SK-N-SH (cell line): ENCODE measurements around the gene RFX1. TPM values are rescaled to one million over a fixed set of nuclear protein-coding genes. Genes with fewer than 3 reads are reported as not detected.

Source experiments
- CTCF ChIA-PET: fragments of 300-600, 350-600 bp; formaldehyde crosslinking; extraction: SDS; loops from one replicate; lab custom pipeline; 2021; lab: Yijun Ruan, JAX
- POLR2A ChIA-PET: fragments of 350-600 bp; sonication (Branson Sonifier 250); formaldehyde crosslinking; extraction: SDS; loops from one replicate; lab custom pipeline; 2020; ENCODE audit warnings: antibody characterized with exemption, inconsistent platforms; lab: Yijun Ruan, JAX
- DNase-seq: peaks from one replicate; pipeline ENCODE4 v3.0.0; 2012
- H2AFZ ChIP-seq: fragments of 200-600 bp; sonication (generic); 2 replicates; pipeline ENCODE4 v1.8.1; 2016; ENCODE audit warnings: antibody characterized with exemption, mild to moderate bottlenecking, low read depth
- H3F3A ChIP-seq: fragments of 200-600 bp; sonication (generic); replicated peaks from 2 replicates; pipeline ENCODE3; 2016; ENCODE audit warnings: antibody characterized with exemption, mild to moderate bottlenecking; ENCODE audit not compliant: insufficient read depth
- H3K27ac ChIP-seq, 2 experiments: fragments of 200-500 bp in 1 of 2; fragments of 200-600 bp in 1 of 2; sonication (Bioruptor generic) in 1 of 2; sonication (generic), shearing (Covaris generic) in 1 of 2; 2 replicates each; pipeline versions ENCODE4 v1.5.1 to v1.6.1; 2014 to 2016; ENCODE audit warnings: low read depth in 2 of 2, inconsistent platforms in 1 of 2, low read length in 1 of 2, mild to moderate bottlenecking in 1 of 2, mixed read lengths in 1 of 2
- H3K27me3 ChIP-seq: fragments of 200-600 bp; sonication (generic), shearing (Covaris generic); 2 replicates; pipeline ENCODE4 v1.6.1; 2016; ENCODE audit warnings: mixed run types; ENCODE audit not compliant: insufficient read depth
- H3K36me3 ChIP-seq, 2 experiments: fragments of 200-500 bp in 1 of 2; fragments of 200-600 bp in 1 of 2; sonication (Bioruptor generic) in 1 of 2; sonication (generic) in 1 of 2; replicated peaks in 1 of 2; 2 replicates each; pipeline versions ENCODE3 to v1.5.1; 2014 to 2016; ENCODE audit warnings: low read length in 1 of 2, mild to moderate bottlenecking in 1 of 2; ENCODE audit not compliant: insufficient read depth in 2 of 2, control insufficient read depth in 1 of 2
- H3K4me1 ChIP-seq, 2 experiments: fragments of 200-500 bp in 1 of 2; fragments of 200-600 bp in 1 of 2; sonication (Bioruptor generic) in 1 of 2; sonication (generic), shearing (Covaris generic) in 1 of 2; 2 replicates each; pipeline versions ENCODE4 v1.5.1 to v1.6.1; 2014 to 2016; ENCODE audit warnings: low read depth in 1 of 2, low read length in 1 of 2, mixed run types in 1 of 2; ENCODE audit not compliant: insufficient read depth in 2 of 2, control insufficient read depth in 1 of 2
- H3K4me2 ChIP-seq: fragments of 200-600 bp; sonication (generic), shearing (Covaris generic); 2 replicates; pipeline ENCODE4 v1.6.1; 2017; ENCODE audit warnings: mixed run types
- H3K4me3 ChIP-seq, 2 experiments: fragments of 200-500 bp in 1 of 2; fragments of 200-600 bp in 1 of 2; sonication (Bioruptor generic) in 1 of 2; sonication (generic), shearing (Covaris generic) in 1 of 2; 2 replicates each; pipeline versions ENCODE4 v1.5.1 to v1.8.1; 2014 to 2016; ENCODE audit warnings: low read depth in 2 of 2, inconsistent platforms in 1 of 2, low read length in 1 of 2, mild to moderate bottlenecking in 1 of 2, mixed read lengths in 1 of 2, moderate library complexity in 1 of 2
- H3K79me2 ChIP-seq: fragments of 200-600 bp; sonication (generic); 2 replicates; pipeline ENCODE4 v1.8.1; 2017; ENCODE audit warnings: mild to moderate bottlenecking; ENCODE audit not compliant: insufficient read depth
- H3K9ac ChIP-seq: fragments of 200-600 bp; sonication (generic); 2 replicates; pipeline ENCODE4 v1.6.1; 2017; ENCODE audit warnings: mixed run types
- H3K9me2 ChIP-seq: fragments of 200-600 bp; sonication (generic); 2 replicates; pipeline ENCODE4 v1.6.1; 2017; ENCODE audit warnings: mixed run types
- H3K9me3 ChIP-seq: fragments of 200-600 bp; sonication (generic); 2 replicates; pipeline ENCODE4 v1.6.1; 2017; ENCODE audit warnings: mixed run types, mild to moderate bottlenecking, moderate library complexity
- H4K20me1 ChIP-seq: fragments of 200-600 bp; sonication (generic); 2 replicates; pipeline ENCODE4 v1.6.1; 2017; ENCODE audit warnings: mild to moderate bottlenecking, mixed run types; ENCODE audit not compliant: insufficient read depth
- GATA2 ChIP-seq: sonication (generic); formaldehyde crosslinking; IDR thresholded peaks from 2 replicates; pipeline ENCODE4 v1.5.0; 2020; ENCODE audit warnings: mild to moderate bottlenecking, missing genetic modification reagents
- MXI1 ChIP-seq: IDR thresholded peaks from 2 replicates; pipeline ENCODE4 v1.6.1; 2012; ENCODE audit warnings: mild to moderate bottlenecking, low read depth, low read length, improper control_type of control experiment
- NFIC ChIP-seq: IDR thresholded peaks from 2 replicates; pipeline ENCODE4 v1.4.0; 2012; ENCODE audit warnings: borderline replicate concordance
- POLR2AphosphoS5 ChIP-seq: IDR thresholded peaks from 2 replicates; pipeline ENCODE4 v1.6.1; 2012; ENCODE audit warnings: low read depth, low read length
- RCOR1 ChIP-seq: fragments of 150-350 bp; IDR thresholded peaks from 2 replicates; pipeline ENCODE4 v1.6.1; 2017; ENCODE audit warnings: antibody characterized with exemption, low read length
- RFX5 ChIP-seq: IDR thresholded peaks from 2 replicates; pipeline ENCODE4 v1.6.1; 2012; ENCODE audit warnings: mild to moderate bottlenecking, improper control_type of control experiment, low read length
- SIN3A ChIP-seq: IDR thresholded peaks from 2 replicates; pipeline ENCODE4 v1.6.1; 2012; ENCODE audit warnings: low read depth, mild to moderate bottlenecking, low read length, moderate library complexity, borderline replicate concordance
- TCF12 ChIP-seq: IDR thresholded peaks from 2 replicates; pipeline ENCODE4 v1.4.0; 2012
- WGBS: methylation state at CpG from one replicate; pipeline ENCODE4 v1.1.6; 2017; ENCODE audit warnings: low lambda C conversion rate; 5-methylcytosine and 5-hydroxymethylcytosine counted together
- polyA plus RNA-seq, 3 experiments: library from polyadenylated mRNA; depleted of rRNA; stranded (reverse); fragments of >200 nt; gene quantifications; 2 replicates each; pipeline ENCODE4 v1.2.3, GENCODE V29; 2012
- TF ChIP-seq, protein P1 (sequence below): IDR thresholded peaks from 2 replicates; pipeline ENCODE4; 2012
- TF ChIP-seq, protein P2 (sequence below): fragments of 200-600 bp; sonication (generic); IDR thresholded peaks from 2 replicates; pipeline ENCODE4 v1.6.1; 2017; ENCODE audit warnings: antibody characterized with exemption, mild to moderate bottlenecking, moderate library complexity
- TF ChIP-seq, protein P3 (sequence below): IDR thresholded peaks from 2 replicates; pipeline ENCODE4 v1.4.0; 2012; ENCODE audit warnings: low read depth
- TF ChIP-seq, protein P4 (sequence below): IDR thresholded peaks from 2 replicates; pipeline ENCODE4 v1.4.0; 2012; ENCODE audit warnings: low read depth, borderline replicate concordance
- TF ChIP-seq, protein P5 (sequence below): fragments of 150-350 bp; IDR thresholded peaks from 2 replicates; pipeline ENCODE4 v1.6.1; 2016; ENCODE audit warnings: mild to moderate bottlenecking, low read depth, low read length
- TF ChIP-seq, protein P6 (sequence below): fragments of 150-350 bp; IDR thresholded peaks from 2 replicates; pipeline ENCODE4 v1.6.1; 2017; ENCODE audit warnings: antibody characterized with exemption, low read length, low read depth, borderline replicate concordance

The RFX1 gene
- polyA plus RNA-seq, 1 of the 3 experiments (the other 2 are of a cell fraction), result 1.5 TPM

DNA sequence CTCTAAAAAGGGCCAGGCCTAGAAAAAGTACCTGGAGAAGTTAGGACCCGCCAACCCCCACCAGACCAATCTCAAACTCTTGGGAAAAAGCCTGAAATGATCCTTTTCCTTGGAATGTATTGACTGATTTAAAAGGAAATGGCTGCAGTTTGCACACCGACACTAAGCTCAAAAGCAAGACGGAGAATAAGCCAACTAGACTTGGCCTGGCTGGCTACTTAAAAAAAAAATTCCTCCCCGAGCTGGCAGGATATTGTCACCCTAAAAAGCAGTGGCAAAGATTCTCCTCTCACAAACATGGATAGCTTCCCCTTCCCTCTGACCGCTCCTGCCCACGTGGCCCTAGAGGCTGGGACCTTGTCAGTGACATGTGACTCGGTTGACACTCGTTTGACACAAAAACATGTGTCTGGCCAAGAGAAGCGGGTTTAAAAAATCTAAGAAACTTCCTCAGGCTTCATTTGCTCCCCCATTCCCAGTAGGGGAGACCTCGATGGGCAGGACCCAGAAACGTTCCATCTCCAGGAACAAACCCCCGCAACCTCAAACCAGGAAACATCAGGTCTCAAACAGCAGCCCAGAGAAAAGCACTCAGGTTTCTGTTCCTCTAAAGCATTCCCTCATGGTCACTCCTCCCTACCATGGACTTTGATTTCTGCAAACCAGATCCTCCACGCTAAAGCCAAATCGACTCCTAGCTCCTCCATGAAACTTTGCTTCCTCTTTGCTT is 1.3 kb downstream of the RFX1 start:
- H2AFZ ChIP-seq, result no peak overlapping the region
- H3K9me3 ChIP-seq, result no peaks in the 10 kb centered on the region
- no peak overlapping the region for H3K9ac ChIP-seq
- no peaks in the 10 kb centered on the region for H4K20me1 ChIP-seq
- 0 out of 4 replicates have a peak overlapping the region, but pooled peaks of 1 of the 2 experiments have one; percentile 66 for H3K4me3 ChIP-seq
- H3K4me2 ChIP-seq, result no peak overlapping the region; the same call in 1 of the 2 replicates
- H3K79me2 ChIP-seq, result peaks cover 4% of the 10 kb centered on the region; the same call in 1 of the 2 replicates
- no peaks in the 10 kb centered on the region for H3K9me2 ChIP-seq
- peaks cover 0 to 6% of the 10 kb centered on the region in 2 experiments for H3K36me3 ChIP-seq
- H3K27ac ChIP-seq, result peak overlapping the region in 1 of 2 experiments; percentile 94; a peak in 2 of 4 replicates
- ChIA-PET CTCF (interaction anchor here (0.9 to 1.5 kb wide), 5 partner anchors 9 to 122 kb away, joined by 3 to 5 read pairs (median 4); partner anchors contain the start of gene IL27RA), POLR2A (interaction anchor here (0.6 to 1.4 kb wide), 3 partner anchors 11 to 68 kb away, joined by 3 to 4 read pairs (median 3); no protein-coding TSS in a partner anchor)
- TF ChIP-seq, protein P1, sequence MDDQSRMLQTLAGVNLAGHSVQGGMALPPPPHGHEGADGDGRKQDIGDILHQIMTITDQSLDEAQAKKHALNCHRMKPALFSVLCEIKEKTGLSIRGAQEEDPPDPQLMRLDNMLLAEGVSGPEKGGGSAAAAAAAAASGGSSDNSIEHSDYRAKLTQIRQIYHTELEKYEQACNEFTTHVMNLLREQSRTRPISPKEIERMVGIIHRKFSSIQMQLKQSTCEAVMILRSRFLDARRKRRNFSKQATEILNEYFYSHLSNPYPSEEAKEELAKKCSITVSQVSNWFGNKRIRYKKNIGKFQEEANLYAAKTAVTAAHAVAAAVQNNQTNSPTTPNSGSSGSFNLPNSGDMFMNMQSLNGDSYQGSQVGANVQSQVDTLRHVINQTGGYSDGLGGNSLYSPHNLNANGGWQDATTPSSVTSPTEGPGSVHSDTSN, result no peak
- no peak for TF ChIP-seq GATA2 (CRISPR knock-in tag)
- TF ChIP-seq, protein P2, sequence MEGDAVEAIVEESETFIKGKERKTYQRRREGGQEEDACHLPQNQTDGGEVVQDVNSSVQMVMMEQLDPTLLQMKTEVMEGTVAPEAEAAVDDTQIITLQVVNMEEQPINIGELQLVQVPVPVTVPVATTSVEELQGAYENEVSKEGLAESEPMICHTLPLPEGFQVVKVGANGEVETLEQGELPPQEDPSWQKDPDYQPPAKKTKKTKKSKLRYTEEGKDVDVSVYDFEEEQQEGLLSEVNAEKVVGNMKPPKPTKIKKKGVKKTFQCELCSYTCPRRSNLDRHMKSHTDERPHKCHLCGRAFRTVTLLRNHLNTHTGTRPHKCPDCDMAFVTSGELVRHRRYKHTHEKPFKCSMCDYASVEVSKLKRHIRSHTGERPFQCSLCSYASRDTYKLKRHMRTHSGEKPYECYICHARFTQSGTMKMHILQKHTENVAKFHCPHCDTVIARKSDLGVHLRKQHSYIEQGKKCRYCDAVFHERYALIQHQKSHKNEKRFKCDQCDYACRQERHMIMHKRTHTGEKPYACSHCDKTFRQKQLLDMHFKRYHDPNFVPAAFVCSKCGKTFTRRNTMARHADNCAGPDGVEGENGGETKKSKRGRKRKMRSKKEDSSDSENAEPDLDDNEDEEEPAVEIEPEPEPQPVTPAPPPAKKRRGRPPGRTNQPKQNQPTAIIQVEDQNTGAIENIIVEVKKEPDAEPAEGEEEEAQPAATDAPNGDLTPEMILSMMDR, result no peak
- no peak for TF ChIP-seq NFIC
- TF ChIP-seq, protein P3, sequence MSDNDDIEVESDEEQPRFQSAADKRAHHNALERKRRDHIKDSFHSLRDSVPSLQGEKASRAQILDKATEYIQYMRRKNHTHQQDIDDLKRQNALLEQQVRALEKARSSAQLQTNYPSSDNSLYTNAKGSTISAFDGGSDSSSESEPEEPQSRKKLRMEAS, result no peak
- TF ChIP-seq, protein P4, sequence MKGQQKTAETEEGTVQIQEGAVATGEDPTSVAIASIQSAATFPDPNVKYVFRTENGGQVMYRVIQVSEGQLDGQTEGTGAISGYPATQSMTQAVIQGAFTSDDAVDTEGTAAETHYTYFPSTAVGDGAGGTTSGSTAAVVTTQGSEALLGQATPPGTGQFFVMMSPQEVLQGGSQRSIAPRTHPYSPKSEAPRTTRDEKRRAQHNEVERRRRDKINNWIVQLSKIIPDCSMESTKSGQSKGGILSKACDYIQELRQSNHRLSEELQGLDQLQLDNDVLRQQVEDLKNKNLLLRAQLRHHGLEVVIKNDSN, result no peak
- TF ChIP-seq, protein P5, sequence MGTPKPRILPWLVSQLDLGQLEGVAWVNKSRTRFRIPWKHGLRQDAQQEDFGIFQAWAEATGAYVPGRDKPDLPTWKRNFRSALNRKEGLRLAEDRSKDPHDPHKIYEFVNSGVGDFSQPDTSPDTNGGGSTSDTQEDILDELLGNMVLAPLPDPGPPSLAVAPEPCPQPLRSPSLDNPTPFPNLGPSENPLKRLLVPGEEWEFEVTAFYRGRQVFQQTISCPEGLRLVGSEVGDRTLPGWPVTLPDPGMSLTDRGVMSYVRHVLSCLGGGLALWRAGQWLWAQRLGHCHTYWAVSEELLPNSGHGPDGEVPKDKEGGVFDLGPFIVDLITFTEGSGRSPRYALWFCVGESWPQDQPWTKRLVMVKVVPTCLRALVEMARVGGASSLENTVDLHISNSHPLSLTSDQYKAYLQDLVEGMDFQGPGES, result no peak
- no peak for TF ChIP-seq RFX5
- no peak for TF ChIP-seq MXI1
- TF ChIP-seq TCF12, result no peak
- no peak for TF ChIP-seq RCOR1
- TF ChIP-seq, protein P6, sequence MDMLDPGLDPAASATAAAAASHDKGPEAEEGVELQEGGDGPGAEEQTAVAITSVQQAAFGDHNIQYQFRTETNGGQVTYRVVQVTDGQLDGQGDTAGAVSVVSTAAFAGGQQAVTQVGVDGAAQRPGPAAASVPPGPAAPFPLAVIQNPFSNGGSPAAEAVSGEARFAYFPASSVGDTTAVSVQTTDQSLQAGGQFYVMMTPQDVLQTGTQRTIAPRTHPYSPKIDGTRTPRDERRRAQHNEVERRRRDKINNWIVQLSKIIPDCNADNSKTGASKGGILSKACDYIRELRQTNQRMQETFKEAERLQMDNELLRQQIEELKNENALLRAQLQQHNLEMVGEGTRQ, result no peak
- TF ChIP-seq POLR2AphosphoS5, result no peak
- no peak for TF ChIP-seq SIN3A
- no peaks in the 10 kb centered on the region for H3K27me3 ChIP-seq
- peaks cover 0 to 7% of the 10 kb centered on the region in 2 experiments; a peak in 1 of 4 replicates for H3K4me1 ChIP-seq
- WGBS, result 93% methylated on average over 14 of the region's 14 CpGs
- no peak for DNase-seq
- H3F3A ChIP-seq, result peaks cover 17% of the 10 kb centered on the region
